HG03342 (cell line): Measurements from ENCODE around the gene MUC5AC.

Experiments
- ATAC-seq: cut with Tn5 transposase; IDR thresholded peaks from one replicate; pipeline ENCODE4 v1.9.1; 2021; ENCODE audit warnings: mild to moderate bottlenecking, moderate library complexity; ENCODE audit not compliant: unreplicated experiment

MUC5AC gene

DNA sequence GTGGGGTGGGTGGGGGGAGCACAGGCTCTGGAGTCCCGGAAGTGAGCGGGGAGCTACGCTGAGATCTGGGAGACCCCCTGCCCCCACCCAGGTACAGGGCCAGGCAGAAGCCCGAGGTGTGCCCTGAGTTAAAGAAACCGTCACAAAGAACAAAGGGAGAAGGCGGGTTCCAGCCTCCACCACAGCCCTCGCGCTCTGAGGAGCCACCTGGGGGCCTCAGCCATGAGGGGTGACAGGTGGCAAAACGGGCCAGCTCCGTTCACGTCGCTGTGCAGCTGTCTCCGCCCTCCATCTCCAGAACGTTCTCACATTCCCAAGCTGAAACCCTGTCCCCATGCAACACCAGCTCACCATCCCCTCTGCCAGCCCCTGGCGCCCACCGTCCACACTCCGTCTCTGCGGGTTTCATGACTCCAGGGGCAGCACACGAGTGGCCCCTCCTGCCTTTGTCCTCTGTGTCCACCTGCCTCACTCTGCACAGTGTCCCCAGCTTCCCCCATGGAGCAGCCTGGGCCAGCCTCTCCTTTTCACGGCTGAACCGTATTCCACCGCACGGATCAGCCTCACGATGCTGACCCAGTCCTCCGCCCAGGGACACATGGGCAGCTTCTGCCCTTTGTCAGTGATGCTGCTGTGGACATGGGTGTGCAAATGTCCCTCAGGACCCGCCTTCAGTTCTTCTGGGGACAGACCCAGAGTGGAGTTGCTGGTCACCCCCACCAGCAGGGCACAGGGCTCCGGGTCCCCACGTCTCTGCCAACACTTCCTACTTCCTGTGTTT is 63.4 kb downstream of the MUC5AC start:
- ATAC-seq, result no peak

DNA sequence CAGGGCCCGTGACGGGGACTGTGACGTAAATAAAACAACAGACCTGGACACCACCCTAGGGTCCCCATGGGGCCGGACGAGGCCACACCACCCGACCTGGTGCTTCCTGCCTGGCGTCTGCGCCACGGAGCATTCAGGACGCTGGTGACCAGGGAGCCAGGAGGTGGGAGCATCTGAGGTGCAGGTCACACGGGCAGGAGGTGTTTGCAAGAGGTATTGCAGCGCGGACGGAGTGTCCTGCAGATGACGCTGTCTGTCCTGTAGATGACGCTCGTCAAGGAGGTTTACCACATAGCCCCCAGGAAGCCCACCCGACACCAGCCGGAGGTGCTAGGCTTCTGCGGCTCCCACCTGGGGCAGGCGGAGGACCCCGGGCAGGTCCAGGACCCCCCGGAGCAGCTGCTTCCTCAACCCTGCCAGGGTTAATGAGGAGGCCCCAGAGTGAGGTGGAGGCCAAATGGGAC is 64.1 kb downstream of the MUC5AC start:
- ATAC-seq, result no peak

DNA sequence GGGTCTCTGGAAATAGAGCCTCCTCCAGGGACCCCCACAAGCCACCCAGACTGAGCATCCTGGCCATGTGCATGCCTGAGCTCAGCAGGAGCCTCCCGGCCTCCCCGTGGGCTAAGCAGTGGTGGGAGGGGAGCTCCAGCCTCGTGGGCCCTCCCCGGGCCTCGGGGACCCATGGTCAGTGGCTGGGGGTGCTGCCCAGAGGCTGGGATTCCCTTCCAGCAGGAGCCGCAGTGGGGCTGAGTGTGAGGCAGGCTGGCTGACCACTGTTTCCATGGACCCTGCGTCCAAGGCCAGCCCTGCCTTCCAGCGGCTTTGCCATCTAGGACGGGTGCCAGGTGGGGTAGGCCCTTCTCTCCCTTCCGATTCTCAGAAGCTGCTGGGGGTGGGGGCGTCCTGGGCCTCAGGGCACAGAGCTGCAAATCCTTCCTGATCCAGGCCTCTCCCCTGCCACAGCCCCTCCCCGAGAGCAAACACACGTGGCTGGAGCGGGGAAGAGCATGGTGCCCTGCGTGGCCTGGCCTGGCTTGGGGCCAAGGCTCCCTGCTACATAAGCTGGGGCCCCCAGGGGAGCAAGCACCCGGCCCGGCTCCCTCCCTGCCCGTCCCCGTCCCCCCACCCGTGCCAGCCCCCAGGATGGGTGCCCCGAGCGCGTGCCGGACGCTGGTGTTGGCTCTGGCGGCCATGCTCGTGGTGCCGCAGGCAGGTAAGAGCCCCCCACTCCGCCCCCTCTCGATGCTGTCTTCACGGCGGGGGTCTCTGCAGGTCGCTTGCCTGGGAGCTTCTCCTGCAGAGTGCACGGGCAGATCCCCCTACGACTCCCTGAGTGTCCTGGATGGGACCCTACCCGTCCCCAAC is 65.0 kb downstream of the MUC5AC start, which contains the start of gene MUC5B:
TSS of gene MUC5B (plus strand) at position 576 of the 855 bp plus-strand sequence. CDS start at position 634, 58 bp downstream.
- ATAC-seq, result no peak

DNA sequence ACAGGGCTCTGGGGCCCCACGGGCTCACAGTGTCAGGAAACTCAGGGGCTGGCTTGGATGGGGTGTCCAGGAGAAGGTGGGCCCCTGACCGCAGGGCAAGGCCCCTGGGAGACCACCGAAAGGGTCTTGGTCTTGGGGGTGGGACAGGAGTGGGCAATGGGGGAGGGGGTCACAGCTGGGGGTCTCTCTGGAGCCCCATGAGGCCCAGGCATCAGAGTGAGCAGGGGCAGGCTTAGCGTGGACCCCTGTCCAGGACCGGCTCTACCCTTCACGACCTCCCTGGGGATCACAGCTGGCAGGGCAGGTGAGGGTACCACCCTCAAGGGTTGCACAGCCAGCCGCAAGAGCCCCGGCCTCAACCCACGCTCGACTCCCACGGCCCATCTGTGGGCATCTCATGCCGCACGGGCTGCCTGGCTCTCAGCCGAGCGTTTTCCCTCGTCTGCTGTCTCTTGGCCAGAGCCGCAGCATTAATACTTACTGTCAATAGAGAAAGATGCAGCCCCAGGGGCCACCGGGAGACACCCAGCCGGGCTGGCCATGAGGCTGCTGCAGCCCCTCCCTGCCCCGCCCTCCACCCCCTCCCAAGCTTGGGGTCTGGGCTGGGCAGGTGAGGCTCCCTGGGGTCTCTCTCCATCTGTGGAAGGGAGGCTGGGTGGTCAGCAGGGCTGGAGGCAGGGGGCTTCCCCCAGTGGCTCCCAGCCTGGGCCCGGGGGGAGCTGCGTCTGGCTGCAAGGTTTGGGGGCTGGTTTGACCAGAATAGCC is 65.8 kb downstream of the MUC5AC start:
- ATAC-seq, result no peak

DNA sequence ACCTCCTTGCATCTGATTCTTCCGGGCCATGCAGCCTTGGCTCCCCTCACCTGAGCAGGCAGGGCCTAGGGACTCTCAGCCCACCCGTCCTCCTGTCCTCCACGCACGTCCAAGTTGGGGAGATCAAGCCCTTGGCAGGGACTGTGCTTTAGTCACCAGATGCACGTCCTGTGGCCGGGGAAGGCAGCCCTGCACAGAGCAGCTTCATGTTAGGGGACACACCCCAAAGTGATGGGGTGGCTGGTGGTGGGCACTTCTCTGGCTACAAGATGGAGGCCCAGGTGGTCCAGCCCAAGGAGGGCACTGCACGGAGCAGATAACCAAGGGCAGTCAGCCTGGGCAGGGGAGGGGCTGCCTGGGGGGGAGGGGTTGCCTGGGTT is 66.3 kb downstream of the MUC5AC start:
- no peak for ATAC-seq

DNA sequence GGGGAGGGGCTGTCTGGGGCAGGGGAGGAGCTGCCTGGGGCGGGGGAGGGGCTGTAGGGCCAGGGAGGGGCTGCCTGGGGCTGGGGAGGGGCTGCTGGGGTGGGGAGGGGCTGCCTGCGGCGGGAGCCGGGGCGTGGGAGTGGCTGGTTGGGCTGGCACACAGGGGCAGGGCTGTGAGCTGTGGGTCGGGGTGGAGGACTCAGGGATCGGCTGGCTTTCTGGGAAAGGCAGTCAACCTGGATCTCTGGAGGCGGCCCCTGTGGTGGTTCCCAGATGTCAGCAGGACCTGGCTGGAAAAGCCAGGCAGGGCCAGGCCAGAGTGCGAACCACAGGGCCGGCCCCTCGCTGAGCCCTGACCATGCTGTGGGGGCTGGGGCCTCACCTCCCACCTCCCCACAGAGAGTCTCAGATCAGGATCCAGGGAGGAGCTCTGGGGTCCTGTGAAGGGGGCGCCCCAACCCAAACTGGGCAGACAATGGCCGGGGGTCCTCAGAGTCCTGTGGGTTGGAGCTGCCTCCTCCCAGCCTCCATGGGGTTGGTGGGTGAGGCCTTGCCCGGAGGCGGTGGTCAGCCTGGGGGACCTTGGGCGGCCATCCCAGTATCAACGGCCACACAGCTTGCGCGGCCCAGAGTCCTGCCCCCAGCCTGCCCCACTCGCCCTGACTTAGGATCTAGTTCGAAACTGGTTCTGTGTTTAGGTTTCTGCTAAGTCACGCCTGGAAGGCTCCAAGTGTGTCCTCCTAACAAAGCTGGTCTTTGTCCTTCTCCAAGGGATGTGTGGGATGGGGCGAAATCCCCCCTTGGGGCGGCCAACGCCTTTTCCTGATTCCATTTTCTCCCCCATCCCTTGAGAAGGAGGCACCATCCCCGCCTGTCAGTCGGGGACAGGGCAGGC is 67.0 kb downstream of the MUC5AC start:
- ATAC-seq, result no peak

DNA sequence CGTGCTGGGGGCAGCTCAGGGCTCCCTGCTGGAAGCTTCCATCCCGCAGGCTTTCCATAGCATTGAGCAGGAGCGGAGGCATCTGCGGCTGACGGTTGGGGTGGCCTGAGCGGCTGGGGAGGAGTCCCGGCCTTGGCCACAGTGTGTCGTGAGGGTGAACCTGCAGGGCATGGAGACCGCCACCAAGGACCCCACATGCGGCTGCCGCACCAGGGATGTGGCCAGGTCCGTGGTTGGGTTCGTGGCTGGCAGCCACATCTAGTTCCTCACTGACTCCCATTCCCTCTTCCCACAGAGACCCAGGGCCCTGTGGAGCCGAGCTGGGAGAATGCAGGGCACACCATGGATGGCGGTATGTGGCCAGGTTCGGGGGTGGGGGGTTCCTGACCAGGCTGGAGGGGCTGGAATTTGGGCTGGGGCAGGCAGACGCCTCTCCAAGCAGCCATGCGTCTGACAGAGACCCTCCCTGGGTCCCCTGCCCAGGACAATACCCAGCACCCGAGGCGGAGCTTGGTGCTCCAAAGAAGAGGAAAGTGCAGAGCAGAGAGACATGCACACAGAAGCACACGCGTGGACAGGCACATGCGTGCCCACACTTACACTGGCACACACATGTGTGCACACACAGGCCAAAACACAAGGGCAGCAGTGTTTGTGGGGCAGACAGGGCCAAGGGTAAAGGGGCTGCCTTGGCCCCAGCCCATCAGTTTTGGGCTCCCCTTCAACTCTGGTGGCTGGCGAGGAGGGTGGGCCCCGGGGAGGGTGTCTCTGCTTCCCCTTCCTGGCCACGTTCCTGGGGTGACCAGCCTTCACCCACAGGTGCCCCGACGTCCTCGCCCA is 67.9 kb downstream of the MUC5AC start:
- ATAC-seq, result no peak

DNA sequence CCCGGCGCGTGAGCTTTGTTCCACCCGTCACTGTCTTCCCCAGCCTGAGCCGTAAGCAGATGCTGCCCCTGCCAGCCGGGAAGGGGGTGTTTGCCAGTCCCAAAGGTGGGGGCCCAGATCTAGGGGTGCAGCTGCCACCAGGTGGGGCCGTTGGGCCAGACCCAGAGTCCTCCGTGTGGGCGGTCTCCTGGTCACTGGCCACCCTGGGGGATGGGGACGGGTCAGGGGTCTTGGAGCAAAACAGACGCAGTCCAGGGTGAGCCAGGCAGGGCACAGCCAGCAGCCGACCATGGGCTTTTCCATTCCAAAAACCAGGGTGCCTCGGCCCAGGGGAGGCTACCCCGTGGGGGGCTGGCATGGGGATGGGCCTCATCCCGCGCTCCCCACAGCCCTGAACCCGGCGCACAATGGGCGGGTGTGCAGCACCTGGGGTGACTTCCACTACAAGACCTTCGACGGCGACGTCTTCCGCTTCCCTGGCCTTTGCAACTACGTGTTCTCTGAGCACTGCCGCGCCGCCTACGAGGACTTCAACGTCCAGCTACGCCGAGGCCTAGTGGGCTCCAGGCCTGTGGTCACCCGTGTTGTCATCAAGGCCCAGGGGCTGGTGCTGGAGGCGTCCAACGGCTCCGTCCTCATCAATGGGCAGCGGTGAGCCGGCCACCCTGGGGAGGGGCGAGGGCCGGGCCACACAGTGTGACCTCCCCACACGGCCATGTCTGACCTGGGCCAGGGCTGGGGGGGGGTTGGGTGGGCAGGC is 68.7 kb downstream of the MUC5AC start:
- ATAC-seq, result no peak

DNA sequence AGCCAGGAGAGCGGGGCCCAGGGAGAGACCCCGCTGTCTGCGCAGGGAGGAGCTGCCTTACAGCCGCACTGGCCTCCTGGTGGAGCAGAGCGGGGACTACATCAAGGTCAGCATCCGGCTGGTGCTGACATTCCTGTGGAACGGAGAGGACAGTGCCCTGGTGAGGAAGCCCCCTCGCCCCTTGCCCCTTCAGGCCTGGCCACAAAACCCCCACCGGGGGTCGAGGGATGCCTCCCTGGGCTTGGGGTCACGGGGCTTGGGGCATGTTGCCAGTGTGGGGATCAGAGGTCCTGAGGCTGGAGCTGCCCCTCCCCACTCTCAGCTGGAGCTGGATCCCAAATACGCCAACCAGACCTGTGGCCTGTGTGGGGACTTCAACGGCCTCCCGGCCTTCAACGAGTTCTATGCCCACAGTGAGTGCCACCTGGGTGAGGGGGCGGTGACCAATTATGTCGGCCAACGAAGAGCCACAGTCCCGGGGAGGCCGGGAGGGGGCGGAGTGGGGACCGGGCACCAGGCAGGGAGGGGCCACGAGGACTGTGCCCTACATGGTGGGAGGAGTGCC is 69.3 kb downstream of the MUC5AC start:
- ATAC-seq, result no peak

DNA sequence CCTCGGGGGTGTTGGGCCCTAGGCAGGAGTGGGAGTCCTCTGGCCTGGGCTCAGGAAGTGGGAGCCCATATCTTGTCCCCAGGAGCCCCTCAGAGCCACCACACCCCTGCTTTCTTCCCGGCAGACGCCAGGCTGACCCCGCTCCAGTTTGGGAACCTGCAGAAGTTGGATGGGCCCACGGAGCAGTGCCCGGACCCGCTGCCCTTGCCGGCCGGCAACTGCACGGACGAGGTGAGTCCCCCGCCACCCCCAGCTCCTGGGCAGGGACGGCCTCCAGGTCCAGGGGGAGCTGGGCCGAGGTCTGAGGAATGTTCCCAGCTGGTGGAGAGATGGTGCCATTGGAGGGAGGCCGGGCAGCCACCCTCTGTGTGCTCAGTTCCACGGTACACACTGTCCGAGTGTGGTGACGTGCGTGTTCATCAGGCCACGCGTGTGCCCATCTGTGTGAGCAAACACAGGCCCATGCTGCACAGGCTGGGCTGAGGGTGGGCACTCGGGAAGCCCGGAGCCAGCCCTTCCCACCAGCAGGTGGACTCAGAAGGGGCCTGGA is 69.9 kb downstream of the MUC5AC start:
- ATAC-seq, result no peak

DNA sequence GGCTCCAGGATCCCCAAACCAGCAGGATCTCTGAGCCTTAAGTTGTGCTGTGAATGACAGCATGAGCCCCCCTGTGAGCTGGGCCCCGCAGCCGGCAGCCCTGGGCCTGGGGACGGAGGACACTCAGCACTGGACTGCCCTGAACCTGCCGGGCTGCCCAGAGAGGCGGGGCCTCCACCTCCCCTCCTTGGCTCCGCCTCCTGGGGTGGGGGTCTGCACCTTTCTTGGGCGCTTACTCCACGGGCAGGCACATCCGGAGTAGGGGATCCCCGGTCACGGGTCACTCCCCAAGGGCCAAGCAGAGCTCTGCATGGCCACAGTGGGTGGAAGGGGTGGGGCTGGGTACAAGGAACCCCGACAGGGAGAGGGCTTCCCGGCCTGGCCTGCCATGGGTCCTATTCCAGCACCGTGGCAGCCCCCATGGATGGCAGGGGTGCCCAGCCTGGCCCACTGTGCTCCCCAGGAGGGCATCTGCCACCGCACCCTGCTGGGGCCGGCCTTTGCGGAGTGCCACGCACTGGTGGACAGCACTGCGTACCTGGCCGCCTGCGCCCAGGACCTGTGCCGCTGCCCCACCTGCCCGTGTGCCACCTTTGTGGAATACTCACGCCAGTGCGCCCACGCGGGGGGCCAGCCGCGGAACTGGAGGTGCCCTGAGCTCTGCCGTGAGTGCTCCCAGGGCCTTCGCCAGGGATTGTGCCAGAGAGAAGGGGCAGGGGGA is 70.5 kb downstream of the MUC5AC start:
- ATAC-seq, result no peak

DNA sequence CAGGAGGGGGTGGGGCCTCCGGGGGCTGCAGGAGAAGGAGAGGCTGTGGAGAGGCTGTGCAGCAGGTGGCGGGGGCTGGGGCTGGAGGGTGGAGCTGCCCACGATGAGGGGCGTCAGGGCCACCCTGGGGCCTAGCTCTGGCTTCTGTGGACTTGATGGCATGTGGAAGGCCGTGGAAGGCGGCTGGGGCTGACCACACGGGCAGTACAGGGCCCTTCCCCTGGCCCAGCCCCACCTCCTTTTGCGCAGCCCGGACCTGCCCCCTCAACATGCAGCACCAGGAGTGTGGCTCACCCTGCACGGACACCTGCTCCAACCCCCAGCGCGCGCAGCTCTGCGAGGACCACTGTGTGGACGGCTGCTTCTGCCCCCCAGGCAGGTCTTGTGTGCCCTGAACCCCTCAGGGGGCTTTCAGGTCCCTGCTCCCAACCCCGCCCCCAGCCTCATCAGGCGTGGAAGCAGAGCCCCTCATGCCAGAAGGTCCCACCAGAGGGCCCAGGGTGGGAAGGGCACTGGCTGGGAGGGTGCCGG is 71.2 kb downstream of the MUC5AC start:
- ATAC-seq, result no peak

DNA sequence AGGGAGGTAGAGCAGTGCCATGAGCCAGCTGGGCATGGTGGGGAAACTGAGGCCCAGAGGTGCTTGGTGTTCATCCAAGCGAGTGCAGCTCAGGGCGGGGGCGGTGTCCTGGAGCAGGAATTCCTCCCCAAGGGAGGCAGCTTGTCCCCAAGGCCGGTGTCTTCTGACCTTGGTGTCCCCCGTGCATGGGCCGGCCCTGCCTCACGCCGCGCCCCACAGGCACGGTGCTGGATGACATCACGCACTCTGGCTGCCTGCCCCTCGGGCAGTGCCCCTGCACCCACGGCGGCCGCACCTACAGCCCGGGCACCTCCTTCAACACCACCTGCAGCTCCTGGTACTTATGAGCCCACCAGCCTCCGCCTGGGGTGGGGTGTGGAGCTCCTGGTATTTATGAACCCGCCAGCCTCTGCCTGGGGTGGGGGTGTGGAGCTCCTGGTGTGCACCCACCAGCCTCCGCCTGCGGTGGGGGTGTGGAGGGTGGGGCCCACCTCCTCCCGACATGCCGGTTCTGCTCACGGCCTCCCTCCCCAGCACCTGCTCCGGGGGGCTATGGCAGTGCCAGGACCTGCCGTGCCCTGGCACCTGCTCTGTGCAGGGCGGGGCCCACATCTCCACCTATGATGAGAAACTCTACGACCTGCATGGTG is 71.8 kb downstream of the MUC5AC start:
- ATAC-seq, result no peak

DNA sequence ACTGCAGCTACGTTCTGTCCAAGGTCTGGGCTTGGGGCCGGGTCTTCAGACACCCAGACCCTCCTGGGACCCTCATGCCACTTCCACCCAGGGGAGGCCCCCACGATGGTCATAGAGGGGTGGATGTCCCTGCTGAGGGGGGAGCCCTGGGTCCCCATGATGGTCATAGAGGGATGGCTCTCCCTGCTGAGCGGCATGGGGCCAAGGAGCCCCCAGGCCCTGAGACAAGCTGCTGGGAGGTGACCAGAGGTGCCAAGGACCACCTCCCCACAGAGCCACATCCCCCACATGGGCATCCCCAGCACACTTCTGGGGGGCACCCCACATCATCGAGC is 72.3 kb downstream of the MUC5AC start:
- ATAC-seq, result no peak

DNA sequence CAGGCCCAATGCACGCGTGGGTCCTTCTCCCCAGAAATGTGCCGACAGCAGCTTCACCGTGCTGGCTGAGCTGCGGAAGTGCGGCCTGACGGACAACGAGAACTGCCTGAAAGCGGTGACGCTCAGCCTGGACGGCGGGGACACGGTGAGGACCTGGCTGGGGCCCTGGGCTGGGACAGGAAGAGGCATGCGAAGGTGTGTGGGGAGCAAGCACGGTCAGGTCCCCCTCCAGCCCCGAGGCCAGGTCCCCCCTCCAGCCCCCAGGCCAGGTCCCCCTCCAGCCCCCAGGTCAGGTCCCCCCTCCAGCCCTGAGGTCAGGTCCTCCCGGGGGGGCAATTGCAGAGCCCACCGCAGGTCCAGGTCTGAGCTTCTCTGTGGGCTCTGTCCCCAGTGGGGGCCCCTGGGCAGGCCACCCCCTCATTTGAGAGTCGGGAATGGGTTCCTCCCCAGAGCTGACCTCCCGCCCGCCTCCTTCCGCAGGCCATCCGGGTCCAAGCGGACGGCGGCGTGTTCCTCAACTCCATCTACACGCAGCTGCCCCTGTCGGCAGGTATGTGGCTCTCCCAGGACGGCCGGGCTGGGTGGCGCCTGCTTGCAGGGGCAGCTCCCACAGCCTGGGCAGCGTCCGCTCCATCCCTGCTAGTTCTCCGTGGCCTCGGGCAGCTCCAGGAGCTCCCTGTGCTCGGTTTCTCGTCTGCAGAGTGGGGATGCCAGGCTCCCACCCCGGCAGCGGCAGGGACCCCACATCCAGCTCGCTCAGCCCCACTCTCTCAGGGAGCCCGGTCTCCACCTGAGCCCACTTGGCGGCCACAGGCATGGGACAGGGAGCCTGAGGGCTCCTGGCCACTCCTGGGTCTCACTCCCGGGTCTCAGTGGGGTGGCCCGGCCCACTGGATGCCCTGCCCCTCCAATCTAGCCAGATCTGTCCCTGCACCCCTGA is 73.0 kb downstream of the MUC5AC start:
- no peak for ATAC-seq
